Activated CD4-positive, CD25-positive, alpha-beta regulatory T cell treated with anti-CD3 and anti-CD28 coated beads, Interleukin-2, amount 50 U/mL, for 16 hours (primary cell): ENCODE data around the gene ZNF487.
"Not testable (repeated sequence)": the region's sequence is repeated elsewhere in the genome, so short reads cannot be mapped to it uniquely, and the experiment has no call there.

Experiments
- DNase-seq: peaks from one replicate; pipeline ENCODE4 v3.0.0-alpha.2; 2020; ENCODE audit warnings: low read depth, low spot score

The ZNF487 gene

GRCh38 chr10:43436291-43437140 is at the start of gene ZNF487:
Gene ZNF487, plus strand, starts transcription at chr10:43437111. Its CDS starts 38,703 bp downstream, at chr10:43475814.
- peak; percentile 71 for DNase-seq

- DNase-seq = no peak
Observed at GRCh38 chr10:43387678-43388032, 49.3 kb upstream of the ZNF487 start.

GRCh38 chr10:43389867-43390266 is 47.0 kb upstream of the ZNF487 start:
- no peak for DNase-seq

- no peak for DNase-seq
Observed at GRCh38 chr10:43390333-43390732, 46.6 kb upstream of the ZNF487 start.

- no peak for DNase-seq
Observed at GRCh38 chr10:43390759-43391158, 46.2 kb upstream of the ZNF487 start.

GRCh38 chr10:43391496-43391895 is 45.4 kb upstream of the ZNF487 start:
- no peak for DNase-seq

- no peak for DNase-seq
Observed at GRCh38 chr10:43392748-43393147, 44.2 kb upstream of the ZNF487 start.

GRCh38 chr10:43393186-43393585 is 43.7 kb upstream of the ZNF487 start:
- DNase-seq = not testable (repeated sequence)

GRCh38 chr10:43393606-43394360 is 43.1 kb upstream of the ZNF487 start:
- DNase-seq = no peak

GRCh38 chr10:43394868-43395267 is 42.0 kb upstream of the ZNF487 start:
- DNase-seq = no peak

GRCh38 chr10:43395571-43396060 is 41.3 kb upstream of the ZNF487 start:
- DNase-seq = no peak

GRCh38 chr10:43396061-43396927 is 40.6 kb upstream of the ZNF487 start:
- no peak for DNase-seq

- DNase-seq = peak; percentile 41
Observed at GRCh38 chr10:43396928-43397624, 39.8 kb upstream of the ZNF487 start.

- DNase-seq = no peak
Observed at GRCh38 chr10:43398939-43399319, 38.0 kb upstream of the ZNF487 start.

GRCh38 chr10:43399320-43400310 is 37.3 kb upstream of the ZNF487 start:
- no peak for DNase-seq

- no peak for DNase-seq
Observed at GRCh38 chr10:43401627-43402026, 35.3 kb upstream of the ZNF487 start.

GRCh38 chr10:43402176-43402575 is 34.7 kb upstream of the ZNF487 start:
- no peak for DNase-seq

- DNase-seq = no peak
Observed at GRCh38 chr10:43402880-43403452, 33.9 kb upstream of the ZNF487 start.

- no peak for DNase-seq
Observed at GRCh38 chr10:43403911-43404703, 32.8 kb upstream of the ZNF487 start.
